ENCODE data around the gene PITX2. TPM values are rescaled to one million over a fixed set of nuclear protein-coding genes. Genes with fewer than 3 reads are reported as not detected.

The PITX2 gene
- total RNA-seq, 4 donors from 2014 or later, result not detected

DNA sequence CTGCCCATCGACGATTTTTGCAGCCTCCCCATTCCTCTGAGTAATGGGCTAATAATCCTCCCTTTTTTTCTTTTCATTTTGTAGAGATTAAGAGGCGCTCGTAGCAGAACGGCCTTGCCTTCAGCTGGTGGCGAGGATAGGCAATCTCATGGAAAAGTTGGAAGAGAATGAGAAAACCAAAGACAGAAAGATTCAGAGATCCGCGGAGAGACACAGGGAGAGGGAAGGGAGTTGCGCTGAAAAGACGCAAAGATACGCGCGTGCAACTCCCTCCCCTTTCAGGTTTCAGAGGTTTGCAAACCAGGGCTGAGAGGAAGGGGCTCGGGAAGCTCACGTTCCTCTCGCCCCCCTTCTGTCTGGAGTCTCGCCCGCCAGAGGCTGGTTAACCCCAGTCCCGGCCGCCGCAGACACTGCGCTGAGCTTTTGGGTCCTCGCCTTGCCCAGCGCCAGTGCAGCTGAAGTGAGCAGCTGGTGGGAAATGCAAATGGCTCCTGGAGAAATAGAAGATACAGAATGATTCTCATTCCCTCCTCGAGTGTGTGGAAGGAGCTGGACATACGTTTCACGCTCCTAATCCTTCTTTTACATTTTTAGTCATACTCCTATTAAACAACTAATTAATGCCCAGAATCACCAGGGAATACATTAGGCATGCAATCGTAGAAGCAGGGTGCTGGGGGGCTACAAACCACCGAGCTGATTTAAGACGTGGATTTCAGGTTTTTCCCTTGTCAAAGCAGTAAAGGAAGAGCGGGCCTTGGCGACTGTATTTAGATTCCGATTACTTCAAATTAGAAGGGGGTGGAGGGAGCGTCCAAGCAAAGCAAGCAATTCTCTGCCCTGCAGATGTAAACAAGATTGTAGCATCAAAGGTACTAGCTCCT, 16.6 kb upstream of the PITX2 start:
- Histone ChIP-seq H3K4me1 (peaks cover 0 to 15% (median 6%) of the 10 kb centered on the region in 4 donors), H3K36me3 (no peaks in the 10 kb centered on the region), H3K4me3 (no peak overlapping the region), H3K27ac (no peak overlapping the region), H3K9me3 (no peaks in the 10 kb centered on the region), H3K27me3 (peaks cover 9 to 100% of the 10 kb centered on the region in 2 donors)
- no peak for DNase-seq (ENCODE audit: low spot score in 2 of 2)
- 8% methylated on average over 34 of the region's 34 CpGs for WGBS, 2 donors
- TF ChIP-seq EP300 (IDR thresholded peaks at IDR 0.05) (no peak), POLR2A (IDR thresholded peaks at IDR 0.05) (no peak)
- TF ChIP-seq, protein P1, sequence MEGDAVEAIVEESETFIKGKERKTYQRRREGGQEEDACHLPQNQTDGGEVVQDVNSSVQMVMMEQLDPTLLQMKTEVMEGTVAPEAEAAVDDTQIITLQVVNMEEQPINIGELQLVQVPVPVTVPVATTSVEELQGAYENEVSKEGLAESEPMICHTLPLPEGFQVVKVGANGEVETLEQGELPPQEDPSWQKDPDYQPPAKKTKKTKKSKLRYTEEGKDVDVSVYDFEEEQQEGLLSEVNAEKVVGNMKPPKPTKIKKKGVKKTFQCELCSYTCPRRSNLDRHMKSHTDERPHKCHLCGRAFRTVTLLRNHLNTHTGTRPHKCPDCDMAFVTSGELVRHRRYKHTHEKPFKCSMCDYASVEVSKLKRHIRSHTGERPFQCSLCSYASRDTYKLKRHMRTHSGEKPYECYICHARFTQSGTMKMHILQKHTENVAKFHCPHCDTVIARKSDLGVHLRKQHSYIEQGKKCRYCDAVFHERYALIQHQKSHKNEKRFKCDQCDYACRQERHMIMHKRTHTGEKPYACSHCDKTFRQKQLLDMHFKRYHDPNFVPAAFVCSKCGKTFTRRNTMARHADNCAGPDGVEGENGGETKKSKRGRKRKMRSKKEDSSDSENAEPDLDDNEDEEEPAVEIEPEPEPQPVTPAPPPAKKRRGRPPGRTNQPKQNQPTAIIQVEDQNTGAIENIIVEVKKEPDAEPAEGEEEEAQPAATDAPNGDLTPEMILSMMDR (IDR thresholded peaks at IDR 0.05), result no peak

DNA sequence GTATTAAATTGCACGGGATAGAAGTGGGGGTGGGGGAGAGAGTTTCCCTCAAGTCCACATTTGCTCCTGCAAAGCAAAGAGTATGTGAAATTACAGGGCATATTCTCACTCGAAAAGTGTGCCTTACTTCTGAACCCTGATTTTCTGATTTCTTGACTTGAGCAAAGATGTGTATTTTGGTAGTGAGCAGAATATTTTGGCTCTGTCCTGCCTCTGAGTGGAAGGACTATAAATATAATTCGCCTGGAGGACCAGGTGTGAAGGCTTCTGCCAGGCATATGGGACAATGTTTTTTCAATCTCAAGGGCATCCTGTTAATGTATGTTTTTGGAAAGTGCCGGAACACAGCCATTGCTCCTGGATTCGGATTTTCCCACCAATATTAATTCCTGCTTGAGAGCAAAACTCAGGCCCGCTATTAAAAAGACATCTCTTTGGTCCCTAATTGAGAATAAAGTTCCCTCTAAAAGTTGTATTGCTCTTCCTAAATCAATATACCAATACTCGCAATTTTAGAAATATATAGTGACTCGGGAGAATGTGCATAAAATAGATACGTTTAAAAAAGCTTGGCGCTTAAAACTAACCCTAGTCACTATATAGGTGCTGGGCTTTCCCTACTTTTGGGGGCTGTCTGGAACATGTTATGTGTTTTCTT, 15.3 kb upstream of the PITX2 start:
- Histone ChIP-seq H3K27ac (no peak overlapping the region), H3K9me3 (no peaks in the 10 kb centered on the region), H3K36me3 (no peaks in the 10 kb centered on the region), H3K4me3 (no peak overlapping the region), H3K27me3 (peaks cover 17 to 100% of the 10 kb centered on the region in 2 donors), H3K4me1 (peaks cover 0 to 26% (median 6%) of the 10 kb centered on the region in 4 donors)
- WGBS, 2 donors, result 13 to 16% methylated on average over 10 of the region's 10 CpGs
- no peak for TF ChIP-seq EP300 (IDR thresholded peaks at IDR 0.05)
- TF ChIP-seq, protein P1 (IDR thresholded peaks at IDR 0.05), result no peak
- TF ChIP-seq POLR2A (IDR thresholded peaks at IDR 0.05), result no peak
- no peak for DNase-seq (ENCODE audit: low spot score in 2 of 2)

DNA sequence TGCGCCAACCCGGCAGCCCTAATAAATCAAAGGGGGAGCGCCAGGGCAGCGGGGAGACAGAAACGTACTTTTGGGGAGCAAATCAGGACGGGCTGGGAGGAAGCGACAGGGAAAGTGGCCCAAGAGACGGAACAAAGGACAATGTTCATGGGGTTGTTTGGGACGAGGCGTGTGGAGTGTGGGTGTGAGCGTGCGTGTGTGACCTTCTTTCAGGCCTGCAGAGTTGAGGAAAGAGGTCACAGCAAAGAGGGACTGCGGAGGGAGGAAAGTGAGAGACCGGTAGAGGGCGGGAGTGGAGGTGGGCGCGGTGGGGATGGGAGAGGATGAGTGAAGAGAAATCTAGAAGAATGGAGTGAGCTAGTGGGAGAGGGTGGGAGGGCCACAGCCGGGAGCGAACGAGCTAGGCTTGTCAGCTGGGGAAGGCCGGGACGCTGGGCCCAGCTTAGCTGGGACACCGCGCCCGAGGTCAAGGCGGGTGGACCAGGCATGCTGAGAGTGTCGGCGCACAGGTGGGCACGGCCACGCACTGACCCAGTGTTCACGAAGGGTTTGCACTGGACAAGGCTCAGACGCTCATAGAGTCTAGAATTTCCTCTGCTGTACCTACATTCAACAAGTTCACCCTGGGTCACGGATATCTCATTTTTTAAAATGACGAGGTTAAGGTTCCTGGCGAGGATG, 14.7 kb upstream of the PITX2 start:
- WGBS, 2 donors, result 7 to 12% methylated on average over 35 of the region's 35 CpGs
- Histone ChIP-seq H3K9me3 (no peaks in the 10 kb centered on the region), H3K36me3 (no peaks in the 10 kb centered on the region), H3K27ac (no peak overlapping the region), H3K27me3 (peaks cover 17 to 100% of the 10 kb centered on the region in 2 donors), H3K4me3 (peak overlapping the region in 3 of 4 donors; percentile 7 to 38 (median 14)), H3K4me1 (peaks cover 0 to 33% (median 8%) of the 10 kb centered on the region in 4 donors)
- DNase-seq (ENCODE audit: low spot score in 2 of 2), result no peak
- TF ChIP-seq POLR2A (IDR thresholded peaks at IDR 0.05) (no peak), EP300 (IDR thresholded peaks at IDR 0.05) (no peak)
- TF ChIP-seq, protein P1 (IDR thresholded peaks at IDR 0.05), result no peak

DNA sequence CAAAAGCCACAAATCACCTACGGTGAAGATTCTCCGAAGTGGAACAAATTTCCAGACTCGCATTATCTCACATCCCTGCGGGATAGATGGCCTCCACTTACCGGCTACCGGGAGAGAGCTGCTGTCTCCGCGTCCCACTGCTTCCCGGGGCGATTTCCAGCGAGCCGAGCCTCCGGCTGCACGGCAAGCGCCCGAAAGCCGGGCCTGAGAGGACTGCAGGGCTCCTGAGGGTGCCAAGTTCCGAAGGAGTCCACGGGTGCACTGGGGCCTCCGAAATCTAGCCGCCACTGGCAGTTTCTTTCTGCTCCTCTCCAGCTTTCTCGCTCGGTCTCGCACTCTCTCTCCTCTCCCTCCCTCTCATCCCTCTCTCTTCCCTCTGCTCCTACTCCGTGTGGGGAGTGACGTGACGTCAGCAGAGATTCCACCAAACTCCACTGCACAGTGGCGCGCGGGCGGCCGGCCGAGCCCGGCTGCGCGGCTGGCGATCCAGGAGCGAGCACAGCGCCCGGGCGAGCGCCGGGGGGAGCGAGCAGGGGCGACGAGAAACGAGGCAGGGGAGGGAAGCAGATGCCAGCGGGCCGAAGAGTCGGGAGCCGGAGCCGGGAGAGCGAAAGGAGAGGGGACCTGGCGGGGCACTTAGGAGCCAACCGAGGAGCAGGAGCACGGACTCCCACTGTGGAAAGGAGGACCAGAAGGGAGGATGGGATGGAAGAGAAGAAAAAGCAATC, 14.0 kb upstream of the PITX2 start:
- no peaks in the 10 kb centered on the region for H3K9me3 ChIP-seq
- H3K4me1 ChIP-seq, result peaks cover 0 to 40% (median 14%) of the 10 kb centered on the region in 4 donors
- WGBS, 2 donors, result 2 to 4% methylated on average over 56 of the region's 56 CpGs
- DNase-seq (ENCODE audit: low spot score in 2 of 2), result no peak
- TF ChIP-seq POLR2A (IDR thresholded peaks at IDR 0.05) (no peak), EP300 (IDR thresholded peaks at IDR 0.05) (no peak)
- TF ChIP-seq, protein P1 (IDR thresholded peaks at IDR 0.05), result no peak
- H3K27me3 ChIP-seq, result peaks cover 17 to 100% of the 10 kb centered on the region in 2 donors
- H3K4me3 ChIP-seq, result peak overlapping the region in 3 of 4 donors; percentile 7 to 38 (median 14)
- H3K36me3 ChIP-seq, result no peaks in the 10 kb centered on the region
- H3K27ac ChIP-seq, result no peak overlapping the region
